Measurements from ENCODE around the gene KRT79.
"Not testable (repeated sequence)": the region's sequence is repeated elsewhere in the genome, so short reads cannot be mapped to it uniquely, and the experiment has no call there.

The KRT79 gene

DNA sequence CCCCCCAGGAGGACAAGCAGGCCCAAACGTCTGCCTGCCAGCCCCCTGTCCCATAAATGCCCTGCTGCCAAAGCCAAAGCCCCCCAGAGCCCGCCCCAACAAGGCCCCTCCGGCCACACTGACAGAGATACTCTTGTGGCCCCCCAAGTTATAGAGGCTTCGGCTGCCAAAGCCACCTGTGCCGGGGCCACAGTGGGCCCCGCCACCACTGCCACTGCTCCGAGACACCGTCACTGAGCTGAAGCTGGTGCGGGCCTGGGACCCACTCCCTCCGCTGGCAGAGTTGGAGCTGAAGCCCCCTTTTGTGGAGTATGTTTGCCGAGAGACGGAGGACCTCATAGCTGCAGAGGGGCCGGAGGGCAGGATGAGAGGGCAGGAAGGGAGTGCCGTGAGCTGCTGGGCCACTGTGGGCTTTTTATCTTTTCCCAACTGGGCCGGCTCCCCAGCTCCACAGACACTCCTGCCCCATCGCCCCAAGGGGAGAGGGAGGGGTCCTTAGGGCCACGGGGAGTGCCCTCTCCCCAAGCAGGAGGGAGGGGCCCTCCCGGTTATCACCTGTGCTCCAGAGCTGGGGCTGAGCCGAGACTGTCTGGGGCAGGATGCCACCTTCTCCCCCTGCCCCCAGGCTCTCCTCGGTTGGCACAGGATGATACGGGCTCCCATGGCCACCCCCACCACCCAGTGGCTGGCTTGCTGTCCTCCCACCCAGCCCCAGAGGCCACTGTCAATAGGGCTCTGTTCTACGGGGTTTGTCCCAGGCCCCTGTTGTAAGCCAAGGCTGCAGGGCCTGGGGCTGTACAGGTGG lies at the start of gene KRT79:
KRT79 (minus strand) TSS at position 390 of the 805 bp plus-strand sequence; CDS start at position 339, 51 bp downstream.
- DNase-seq (ENCODE audit: low read depth in 2 of 2), result no peak

DNA sequence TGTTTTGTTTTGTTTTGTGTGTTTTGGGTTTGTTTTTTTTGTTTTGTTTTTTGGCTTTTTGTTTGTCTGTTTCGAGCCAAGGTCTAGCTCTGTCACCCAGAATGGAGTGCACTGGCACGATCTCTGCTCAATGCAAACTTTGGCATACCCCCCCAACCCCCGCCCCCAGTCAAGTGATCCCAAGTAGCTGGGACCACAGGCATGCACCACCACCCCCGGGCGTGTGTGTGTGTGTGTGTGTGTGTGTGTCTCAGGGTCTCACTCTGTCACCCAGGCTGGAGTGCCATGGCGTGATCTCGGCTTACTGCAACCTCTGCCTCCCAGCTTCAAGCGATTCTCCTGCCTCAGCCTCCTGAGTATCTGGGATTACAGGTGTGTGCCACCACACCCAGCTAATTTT lies 46.4 kb upstream of the KRT79 start:
- not testable (repeated sequence) for DNase-seq (ENCODE audit: low read depth in 2 of 2)

DNA sequence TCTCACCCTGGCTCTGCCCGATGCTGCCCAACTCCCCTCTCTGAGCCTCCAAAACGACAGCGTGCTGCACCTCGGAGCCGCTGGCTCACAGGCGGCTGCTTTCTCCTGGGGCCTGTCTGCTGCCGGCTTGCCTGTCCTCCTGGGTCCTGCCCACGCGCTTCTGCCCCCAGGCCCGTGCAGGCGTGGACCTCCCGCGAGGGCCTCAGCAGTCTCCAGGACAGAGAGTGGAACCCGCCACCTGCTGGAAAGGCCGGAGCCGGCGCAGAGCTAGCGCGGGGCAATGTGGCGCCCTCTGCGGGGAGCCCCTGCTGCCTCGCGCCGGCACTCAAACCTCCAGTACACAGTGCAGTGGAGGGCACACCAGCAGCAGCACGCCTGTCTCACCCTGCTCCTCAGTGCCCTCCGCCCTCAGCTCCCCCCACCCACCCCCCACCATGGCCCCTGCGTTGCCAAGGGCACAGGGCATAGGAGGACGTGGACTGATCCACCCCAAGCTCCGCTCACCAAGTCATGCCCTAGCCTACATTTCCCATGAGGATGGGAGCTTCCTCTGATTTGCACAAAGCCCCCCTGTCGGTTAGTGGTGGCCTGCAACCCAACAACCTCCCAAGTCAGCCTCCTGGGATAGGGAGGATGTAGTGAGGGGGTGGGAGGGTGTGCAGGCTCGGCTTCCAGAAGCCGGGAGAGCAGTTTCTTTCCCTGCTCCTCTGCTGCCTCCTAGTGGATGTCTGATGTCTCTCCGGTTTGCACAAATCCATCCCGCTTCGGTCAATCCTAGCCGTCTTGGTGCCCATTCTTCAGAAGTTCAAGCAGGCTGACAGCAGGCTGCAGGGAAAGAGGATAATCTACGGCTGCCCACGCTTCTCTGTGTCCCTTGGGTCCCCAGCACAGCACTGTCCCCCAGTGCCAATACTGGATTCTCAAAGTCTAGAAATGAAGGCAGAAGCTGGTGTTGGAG lies 45.6 kb upstream of the KRT79 start:
- DNase-seq (ENCODE audit: low read depth in 2 of 2), result peak; percentile 35 to 45

DNA sequence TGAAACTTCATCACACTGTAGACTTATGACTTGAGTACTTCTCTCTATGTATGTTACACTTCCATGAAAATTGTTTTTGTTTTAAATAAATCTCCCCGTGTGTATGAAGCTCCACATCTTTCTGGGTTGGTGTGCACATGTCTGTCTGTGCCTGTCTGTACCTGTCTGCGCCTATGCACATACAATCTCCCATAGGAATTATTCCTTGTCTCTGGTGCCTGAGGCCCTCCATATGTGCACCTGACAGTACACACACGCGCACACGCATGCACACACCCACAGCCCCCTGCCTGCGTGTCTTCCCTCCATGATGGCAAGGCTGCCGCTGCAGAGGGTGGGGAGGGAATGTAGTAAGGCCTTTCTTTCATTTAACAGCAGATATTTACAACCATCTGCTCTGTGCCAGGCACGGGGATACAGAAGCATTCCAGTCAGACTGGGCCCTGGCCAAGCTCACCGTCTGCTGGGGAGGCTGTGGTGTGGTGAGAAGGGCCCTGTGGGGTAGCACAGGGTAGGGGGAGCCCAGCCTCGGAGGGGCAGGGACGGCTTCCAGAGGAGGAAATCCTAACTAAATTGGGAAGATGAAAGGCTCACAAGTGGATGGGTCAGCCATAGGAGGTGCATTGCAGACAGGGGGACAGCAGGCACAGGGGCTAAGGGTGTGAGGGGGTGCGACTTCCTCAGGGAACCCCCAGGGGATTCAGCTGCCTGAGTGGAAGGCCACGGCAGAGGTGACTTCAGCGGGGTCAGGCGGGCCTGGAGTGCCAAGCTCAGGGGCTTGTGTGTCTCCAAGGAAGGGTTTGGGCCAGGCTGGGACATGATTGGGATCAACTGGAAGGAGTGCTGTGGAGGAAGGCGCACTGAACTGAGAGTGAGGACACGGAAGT lies 44.6 kb upstream of the KRT79 start:
- no peak for DNase-seq (ENCODE audit: low read depth in 2 of 2)

DNA sequence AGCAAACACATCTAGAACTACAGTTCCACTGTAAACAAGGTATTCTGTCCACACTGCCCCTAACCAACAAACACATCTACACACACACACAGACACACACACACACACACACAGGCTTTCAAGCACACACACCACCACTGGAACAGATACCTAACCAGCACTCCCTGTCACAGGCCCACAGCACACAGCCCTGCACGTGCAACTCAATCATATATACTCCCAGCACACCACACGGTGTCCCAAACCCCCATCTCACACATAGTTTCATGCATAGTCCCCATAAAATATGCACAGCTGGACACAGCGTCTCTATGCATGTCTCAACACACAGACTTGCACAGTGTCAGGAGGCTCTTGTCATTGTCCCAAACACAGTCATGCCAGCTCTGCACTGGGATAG lies 43.1 kb upstream of the KRT79 start:
- no peak for DNase-seq (ENCODE audit: low read depth in 2 of 2)

DNA sequence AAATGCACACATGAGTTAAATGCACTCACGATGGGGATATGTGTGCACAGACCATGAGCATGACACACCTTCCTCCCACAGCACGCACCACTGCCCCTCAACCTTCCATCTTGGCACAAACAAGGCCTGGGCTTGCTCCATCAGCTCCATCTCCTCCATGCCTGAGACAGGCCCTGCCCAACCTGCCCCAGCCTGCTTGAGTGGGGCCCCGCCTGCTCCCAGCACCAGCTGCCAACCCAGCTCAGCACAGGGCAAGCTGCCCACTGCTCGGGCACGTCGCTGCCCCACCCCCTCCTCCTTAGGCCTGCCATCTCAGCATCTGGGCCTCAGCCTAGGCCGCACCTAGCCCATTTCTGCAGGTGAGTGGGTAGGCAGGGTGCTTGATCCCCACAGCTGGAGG lies 42.3 kb upstream of the KRT79 start:
- no peak for DNase-seq (ENCODE audit: low read depth in 2 of 2)

DNA sequence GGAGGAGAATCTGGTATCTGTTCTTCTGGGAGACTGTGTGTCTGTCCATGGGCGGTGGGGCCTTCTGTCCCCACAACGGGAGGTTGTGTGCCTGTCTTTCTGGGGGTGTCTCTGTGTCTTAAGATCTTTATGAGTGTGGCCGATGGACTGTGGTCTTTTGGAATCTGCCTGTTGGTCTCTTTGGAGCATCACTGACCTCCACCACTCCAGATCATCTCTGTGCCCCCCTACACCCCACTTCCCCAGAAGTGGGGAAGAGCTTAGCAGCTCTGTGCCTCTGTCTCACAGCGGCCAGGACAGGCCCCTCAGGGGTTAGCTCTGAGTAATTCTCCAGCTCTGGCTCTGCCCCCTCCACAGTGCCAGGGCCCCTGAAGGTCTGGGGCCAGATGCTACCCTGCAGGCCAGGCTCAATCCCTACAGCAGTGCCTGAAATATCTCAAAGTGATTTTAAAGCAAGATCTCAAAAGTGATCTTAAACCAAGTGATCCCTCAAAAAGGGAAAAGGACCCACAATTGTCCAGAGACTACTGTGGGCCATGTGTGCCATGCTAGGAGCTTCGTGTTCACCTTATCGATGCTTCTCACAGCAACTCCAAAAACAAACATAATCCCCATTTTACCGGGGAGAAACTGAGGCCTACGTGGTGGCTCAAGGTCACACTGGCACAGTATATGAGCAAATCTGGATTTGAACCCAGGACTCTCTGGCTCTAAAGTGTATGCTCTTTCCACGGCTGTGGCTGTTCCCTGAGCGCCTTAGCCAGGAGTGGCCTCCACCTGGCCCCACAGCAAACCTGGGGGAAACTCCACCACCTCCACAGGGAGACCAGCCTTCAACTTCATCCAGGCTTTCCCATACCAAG lies 40.7 kb upstream of the KRT79 start:
- DNase-seq (ENCODE audit: low read depth in 2 of 2), result no peak

DNA sequence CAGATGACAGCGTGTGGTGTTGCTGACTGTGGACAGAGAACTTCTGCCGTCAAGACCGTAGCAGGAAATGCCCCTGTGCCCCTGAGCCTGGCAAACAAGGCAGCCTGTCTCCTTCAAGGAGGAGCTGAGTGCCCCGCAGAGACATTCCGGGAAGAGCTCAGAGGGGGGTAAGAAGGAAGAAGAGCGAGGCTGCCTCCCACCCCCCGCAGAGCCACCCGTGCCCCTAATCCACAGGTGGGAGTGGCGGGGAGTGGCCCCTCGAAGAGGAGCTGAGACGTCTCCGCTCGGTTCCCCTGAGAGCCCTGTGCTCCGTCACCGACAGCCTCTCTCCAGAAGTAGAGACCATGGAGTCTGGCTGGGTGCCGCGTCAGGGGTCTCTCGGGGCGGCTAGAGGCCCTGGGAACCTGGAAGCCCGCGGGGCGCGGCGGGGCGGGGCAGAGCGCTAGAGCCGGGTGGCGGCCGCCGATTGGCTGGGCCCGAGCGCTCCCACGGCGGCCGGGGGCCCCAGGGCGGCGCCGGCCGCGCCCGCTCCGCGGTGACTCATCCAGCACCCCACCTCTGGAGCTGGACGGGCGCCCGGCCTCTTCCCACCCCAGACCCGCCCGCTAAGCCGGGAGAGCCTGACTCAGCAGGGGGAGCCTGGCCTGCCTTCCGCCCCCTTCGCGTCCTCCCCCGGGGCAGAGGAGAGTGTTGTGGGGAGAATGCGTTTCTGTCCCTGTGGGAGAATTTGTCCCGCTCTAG lies 39.9 kb upstream of the KRT79 start:
- peak; percentile 37 to 52 for DNase-seq (ENCODE audit: low read depth in 2 of 2)

DNA sequence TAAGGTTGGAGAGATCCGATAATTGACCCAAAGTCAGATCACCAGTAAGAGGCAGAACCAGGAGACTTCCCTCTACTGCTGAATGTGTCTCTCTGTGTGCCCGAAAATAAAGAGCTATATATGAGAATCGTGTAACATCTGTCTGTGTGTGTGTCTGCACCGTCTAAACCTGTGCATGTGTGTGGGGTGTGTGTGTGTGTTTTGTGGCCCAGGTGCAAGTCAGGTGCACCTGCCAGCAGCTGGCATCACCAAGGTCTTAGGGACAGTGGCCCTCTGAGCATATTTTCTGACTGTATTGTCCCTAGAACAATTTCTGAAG lies 39.4 kb upstream of the KRT79 start:
- DNase-seq (ENCODE audit: low read depth in 2 of 2), result no peak

DNA sequence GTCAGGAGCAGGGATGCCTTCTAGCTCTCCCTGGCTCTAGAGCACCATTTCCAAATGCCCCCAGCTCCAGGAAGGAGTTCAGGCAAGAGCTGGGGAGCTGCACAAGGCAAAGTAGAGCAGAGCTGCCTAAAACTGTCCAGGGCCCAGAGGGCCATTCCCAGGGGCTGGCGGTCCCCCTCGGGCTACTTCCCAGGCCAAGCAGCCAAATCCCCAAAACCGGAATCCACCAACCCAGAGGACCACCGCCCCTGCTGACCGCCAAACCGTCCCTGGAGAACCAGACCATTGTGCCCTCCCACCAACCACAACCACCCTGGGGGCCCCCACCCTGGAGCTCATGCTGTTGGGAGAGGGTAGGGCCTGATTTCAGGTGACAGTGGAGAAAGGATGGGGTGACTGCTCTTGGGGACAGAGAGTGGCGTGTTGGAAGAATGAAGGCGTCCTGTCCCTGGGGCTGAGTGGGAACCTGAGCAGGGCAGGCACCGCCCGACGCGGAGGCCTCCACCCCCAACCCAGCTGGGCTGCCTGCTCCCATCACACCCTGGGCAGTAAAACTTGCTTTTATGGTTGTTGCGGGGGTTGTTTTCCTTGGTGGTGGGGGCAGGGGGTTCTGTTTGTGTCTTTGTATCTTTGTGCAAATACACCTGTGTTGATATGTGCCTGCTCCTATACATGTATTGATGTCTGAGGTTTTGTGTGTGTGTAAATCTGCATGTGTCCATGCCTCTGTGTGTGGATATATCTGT lies 38.7 kb upstream of the KRT79 start:
- no peak for DNase-seq (ENCODE audit: low read depth in 2 of 2)

DNA sequence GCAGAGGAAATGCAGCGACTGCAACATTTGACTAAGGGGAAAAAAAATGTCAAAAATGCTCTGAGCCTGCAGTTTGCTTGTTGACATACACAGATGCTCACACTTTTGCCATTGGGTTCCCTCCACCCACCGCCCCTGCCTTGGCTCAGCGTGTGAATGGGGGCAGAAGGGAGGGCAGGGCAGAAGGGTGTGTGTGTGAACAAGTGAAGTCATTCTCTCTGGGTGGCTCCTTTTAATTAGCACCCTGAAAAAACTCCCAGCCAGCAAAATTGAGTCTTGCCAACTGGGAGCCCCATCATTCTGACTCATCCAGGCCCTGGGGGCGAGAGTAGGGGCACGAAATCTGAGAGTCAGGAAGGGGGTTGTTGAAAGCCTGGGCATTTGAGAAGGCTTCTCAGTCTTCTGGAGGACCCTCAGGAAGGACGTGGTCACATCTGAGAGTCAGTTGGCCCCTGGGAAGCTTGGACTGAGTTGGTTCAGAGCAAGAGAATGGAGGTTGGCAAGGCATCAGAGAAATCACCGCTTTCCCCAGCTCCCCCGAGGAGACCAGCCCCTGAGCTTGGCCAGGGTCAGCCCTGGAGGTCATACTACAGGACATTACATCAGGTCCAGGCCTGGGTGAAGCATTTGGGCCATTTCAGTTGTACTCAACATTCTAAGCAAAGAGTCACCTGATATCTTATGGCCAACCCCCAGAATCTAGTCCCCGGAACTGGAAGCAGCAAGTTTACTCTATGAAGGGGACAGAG lies 37.4 kb upstream of the KRT79 start:
- DNase-seq (ENCODE audit: low read depth in 2 of 2), result no peak

DNA sequence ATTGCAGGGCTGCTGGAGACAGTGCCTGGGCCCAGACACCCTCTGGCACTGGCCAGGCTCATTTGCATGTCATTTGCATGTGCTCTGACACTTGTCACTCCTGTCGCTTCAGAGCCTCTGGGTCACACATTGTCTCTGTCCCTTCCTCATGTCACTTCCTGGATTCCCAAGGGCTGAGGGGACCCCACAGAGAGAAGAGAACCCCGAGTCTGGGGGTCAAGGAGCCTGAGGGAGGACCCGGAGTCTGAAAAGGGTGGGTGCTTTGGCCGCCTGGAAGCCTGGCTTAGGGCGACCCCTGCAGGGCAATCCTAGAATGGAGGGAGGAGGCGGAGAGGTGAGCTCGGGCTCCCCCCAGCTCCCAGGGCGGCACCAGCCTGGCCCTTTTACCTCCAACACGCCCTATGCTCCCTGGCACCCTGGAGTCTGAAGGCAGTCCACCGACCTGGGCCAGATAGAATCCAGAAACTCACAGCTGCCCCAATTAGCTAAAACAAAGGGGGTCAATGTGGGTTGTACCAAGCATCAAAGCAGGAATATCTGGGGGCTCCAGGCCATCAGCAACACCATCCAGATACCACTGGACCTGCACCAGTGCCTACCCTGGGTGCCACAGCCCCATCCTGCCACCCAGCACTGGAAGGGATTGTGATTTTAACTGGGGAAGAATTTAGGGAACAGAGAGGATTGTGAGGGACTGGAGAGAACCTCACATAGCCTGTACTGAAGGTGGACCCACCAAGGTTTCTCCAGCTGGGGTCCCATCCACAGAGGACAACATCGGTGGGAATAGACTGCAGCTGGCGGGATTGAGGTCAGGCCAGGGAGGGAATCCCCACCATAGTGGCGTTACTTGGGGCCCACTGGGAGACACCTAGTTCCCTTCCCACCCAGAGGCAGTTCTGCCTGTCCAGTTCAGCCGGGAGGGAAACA lies 36.5 kb upstream of the KRT79 start:
- DNase-seq (ENCODE audit: low read depth in 2 of 2), result peak; percentile 52 to 58

DNA sequence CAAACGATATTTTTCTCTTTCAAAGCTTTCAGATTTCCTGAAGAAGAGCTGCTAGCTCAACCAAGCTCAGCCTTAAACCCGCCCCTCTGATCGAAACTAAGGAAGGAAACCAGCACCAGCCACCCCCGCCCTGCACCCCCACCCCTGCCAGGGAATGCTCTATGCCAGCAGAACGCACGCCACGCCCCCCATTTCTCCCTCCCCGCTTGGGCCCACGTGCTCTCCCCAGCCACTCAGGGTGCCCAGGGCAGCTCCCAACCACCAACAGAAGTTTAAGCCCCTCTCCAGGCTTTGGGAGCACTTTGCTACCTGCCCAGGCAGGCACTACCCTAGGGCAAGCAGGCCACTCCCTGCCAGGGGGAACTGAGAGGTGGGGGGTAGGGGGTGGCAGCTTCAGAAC lies 33.5 kb upstream of the KRT79 start:
- peak; percentile 34 to 37 for DNase-seq (ENCODE audit: low read depth in 2 of 2)

DNA sequence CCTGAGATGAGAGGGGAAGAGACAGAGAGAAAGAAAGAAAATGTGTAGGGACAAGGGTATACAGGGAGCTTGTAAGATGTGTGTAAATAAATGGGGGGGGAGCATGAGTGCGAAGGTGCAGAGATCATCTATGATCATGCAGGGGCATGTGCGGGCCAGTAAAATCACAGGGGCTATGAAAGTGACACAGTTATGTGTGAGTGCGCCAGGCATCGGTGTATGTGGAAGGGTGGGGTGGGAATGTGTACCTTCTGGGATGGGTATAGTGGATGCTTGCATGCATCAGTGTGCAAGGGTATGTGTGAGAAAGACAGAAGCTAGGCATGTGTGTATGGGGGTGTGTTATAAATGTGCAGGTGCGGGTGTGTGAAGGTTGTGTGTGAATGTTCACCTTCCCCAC lies 33.0 kb upstream of the KRT79 start:
- DNase-seq (ENCODE audit: low read depth in 2 of 2), result no peak

DNA sequence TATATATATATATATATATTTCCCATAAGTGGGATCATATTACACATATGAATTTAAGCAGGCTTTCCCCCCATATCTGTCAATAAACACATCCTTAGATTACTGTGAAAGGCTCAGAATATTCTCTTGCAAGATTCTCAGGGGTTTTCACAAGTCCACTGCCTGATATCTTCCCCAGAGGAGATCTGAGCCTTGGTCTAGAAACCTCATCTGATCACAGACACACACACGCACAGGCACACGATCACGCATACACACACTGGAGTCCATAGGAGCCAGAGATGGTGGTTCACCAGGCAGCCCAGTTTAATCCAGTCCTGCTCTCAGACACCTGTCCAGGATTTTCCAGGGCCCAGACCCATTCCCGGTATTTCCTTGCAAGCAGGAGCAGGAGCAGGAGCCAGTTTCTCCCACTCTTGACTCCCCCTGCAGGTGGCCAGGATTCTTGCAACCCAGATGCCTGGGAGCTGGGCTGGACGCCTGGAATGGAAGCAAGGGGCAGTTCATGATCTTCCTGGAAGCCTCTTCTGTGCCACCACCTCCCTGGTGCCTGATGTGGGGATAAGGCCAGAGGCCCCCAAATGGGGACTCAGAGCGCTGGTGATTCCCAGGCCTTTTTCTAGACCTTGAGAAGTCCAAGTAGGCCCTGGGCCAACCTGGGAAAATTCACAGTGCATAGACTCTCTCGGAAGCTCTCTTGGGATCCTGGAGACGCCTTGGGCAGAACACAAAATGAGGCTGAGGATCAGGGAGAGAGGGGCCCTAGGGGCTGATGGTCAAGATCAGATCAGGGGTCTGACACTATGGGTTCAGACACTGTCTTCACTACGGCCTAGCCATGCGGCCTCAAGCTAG lies 31.2 kb upstream of the KRT79 start:
- DNase-seq (ENCODE audit: low read depth in 2 of 2), result no peak

DNA sequence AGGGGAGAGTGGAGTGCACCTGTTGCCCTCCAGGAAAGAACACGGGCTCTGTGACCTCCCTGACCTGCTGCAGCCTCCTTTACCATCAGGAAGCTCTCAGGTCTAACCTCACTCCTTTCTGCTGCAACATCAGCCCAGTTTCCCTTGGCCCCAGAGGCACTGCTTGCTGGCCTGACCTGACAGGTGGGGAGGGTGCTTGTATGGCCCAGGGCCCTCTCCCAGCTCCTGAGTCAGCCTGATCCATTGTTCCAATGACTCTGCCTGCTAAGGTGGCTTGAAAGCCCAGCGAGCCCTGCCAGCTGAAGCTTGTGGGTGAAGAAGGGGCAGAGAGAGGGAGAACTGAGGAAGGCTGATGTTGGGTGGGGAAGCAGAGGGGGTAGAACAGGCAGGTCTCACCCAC lies 27.9 kb upstream of the KRT79 start:
- DNase-seq (ENCODE audit: low read depth in 2 of 2), result no peak

DNA sequence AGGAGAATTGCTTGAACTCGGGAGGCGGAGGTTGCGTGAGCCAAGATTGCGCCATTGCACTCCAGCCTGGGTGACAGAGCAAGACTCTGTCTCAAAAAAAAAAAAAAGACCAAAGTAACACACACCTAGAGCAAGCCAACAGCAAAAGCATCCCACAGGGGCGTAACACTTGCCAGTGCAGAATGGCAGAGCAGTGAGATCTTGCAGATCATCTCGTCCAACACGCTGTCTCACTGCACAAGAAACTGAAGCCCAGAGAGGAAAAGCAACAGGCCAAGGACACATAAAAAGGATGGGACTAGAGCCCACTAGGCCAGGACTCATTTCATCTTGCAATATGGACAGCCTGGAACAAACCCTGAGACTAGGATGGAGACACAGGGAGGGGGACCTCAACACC lies 27.4 kb upstream of the KRT79 start:
- DNase-seq (ENCODE audit: low read depth in 2 of 2), result no peak
